GM06990 (cell line): ENCODE results near the gene TCF4.

Experiments used
- DNase-seq: peaks from one replicate; pipeline ENCODE4 v3.0.0-alpha.2; 2011; ENCODE audit not compliant: insufficient read length; ENCODE audit errors: extremely low read depth
- H3K27me3 ChIP-seq: replicated peaks from 2 replicates; pipeline ENCODE4 v1.6.0; 2011; ENCODE audit warnings: low read length; ENCODE audit not compliant: control insufficient read depth, insufficient read depth
- H3K36me3 ChIP-seq: 2 replicates; pipeline ENCODE4 v1.5.1; 2011; ENCODE audit warnings: low read length; ENCODE audit not compliant: control insufficient read depth, insufficient read depth
- H3K4me3 ChIP-seq: replicated peaks from 2 replicates; pipeline ENCODE4 v1.5.1; 2011; ENCODE audit warnings: low read depth, mild to moderate bottlenecking, control low read depth, low read length
- TF ChIP-seq, protein P1 (sequence below): IDR thresholded peaks from 2 replicates; pipeline ENCODE4 v1.5.1; 2011; ENCODE audit warnings: low read length, control low read depth, mild to moderate bottlenecking, inconsistent platforms; ENCODE audit not compliant: insufficient read depth, poor library complexity, severe bottlenecking

The TCF4 gene

GRCh38 chr18:55280503-55280902, 307.5 kb downstream of the TCF4 start:
- Histone ChIP-seq H3K27me3 (no peaks in the 10 kb centered on the region), H3K36me3 (peaks cover 5% of the 10 kb centered on the region), H3K4me3 (no peak overlapping the region)
- TF ChIP-seq, protein P1, sequence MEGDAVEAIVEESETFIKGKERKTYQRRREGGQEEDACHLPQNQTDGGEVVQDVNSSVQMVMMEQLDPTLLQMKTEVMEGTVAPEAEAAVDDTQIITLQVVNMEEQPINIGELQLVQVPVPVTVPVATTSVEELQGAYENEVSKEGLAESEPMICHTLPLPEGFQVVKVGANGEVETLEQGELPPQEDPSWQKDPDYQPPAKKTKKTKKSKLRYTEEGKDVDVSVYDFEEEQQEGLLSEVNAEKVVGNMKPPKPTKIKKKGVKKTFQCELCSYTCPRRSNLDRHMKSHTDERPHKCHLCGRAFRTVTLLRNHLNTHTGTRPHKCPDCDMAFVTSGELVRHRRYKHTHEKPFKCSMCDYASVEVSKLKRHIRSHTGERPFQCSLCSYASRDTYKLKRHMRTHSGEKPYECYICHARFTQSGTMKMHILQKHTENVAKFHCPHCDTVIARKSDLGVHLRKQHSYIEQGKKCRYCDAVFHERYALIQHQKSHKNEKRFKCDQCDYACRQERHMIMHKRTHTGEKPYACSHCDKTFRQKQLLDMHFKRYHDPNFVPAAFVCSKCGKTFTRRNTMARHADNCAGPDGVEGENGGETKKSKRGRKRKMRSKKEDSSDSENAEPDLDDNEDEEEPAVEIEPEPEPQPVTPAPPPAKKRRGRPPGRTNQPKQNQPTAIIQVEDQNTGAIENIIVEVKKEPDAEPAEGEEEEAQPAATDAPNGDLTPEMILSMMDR, result no peak
- no peak for DNase-seq

DNA sequence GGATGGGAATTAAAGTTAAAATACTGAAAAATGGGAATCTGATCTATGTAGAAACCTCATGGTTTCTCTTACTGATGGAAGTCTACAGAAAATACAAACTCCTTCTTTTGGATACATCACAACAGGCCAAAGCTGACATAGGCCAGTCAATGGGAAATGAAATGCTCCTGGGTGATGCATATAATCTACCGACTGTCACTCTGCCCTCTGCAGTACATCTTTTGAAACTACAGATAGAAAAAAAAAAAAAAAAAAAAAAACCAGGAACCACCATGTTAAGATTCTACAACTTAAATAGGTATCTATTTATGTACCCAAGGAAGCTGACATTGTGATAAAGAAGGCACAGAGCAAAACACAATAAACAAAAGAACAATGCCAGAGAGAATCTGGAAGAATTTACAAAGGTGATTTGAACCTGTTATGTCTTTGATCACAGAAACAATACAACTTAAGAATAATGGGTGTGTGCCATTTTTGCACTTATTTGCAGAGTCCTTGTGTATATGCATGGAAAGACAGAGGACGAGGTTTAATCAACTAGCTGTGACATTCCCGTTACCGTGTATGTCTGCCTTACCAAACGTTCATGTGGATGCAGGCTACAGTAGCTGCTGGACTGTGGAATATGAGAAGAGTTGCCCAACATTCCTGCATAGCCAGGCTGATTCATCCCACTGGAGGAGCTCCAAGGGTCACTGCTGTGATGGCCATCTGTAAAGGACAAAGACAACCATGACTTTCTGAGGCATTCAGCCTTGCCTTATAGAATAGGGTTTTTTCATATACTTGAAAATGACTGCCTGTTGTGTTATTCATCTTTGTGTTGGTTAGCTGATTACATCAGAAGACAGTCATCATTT, 312.7 kb downstream of the TCF4 start:
- peaks cover 11% of the 10 kb centered on the region for H3K36me3 ChIP-seq
- no peak for DNase-seq
- no peaks in the 10 kb centered on the region for H3K27me3 ChIP-seq

DNA sequence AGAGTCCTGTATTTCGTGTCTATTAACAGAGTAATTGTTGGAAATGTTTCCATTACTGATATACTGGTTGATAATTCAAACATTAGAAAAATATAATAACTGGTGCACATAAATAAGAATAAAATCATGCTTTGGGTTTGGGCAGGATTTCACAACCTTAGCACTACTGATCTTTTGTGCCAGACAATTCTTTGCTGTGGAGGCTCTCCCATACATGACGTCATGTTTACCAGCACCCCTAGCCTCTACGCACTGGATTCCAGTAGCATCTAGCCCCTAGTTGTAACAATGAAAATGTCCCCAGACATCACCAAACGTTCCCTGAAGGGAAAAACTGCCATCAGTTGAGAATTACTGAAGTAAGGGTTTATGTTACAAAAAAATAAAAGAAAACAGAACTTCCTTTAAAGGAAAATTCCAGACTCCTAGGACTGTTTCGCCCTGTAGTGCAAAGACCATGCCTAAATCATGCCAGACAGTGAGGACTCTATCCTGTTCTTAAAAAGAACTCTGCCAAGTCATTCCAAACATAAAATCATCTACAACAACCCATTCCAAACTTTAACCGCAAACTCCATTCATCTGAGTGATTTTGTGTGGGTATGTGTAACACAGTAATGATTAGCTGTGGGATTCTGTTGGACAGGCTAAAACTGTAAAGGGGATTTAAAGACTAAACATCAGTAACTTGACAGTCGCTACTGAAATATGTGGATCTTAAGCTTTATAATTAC, 315.3 kb downstream of the TCF4 start:
- Histone ChIP-seq H3K27me3 (no peaks in the 10 kb centered on the region), H3K4me3 (no peak overlapping the region), H3K36me3 (peaks cover 9% of the 10 kb centered on the region)
- no peak for DNase-seq
- TF ChIP-seq, protein P1, result no peak

More for the DNA sequence above, 312.7 kb downstream of the TCF4 start:
- TF ChIP-seq, protein P1, result peak; percentile 38
- no peak overlapping the region for H3K4me3 ChIP-seq

- Histone ChIP-seq H3K27me3 (no peaks in the 10 kb centered on the region), H3K36me3 (peaks cover 7% of the 10 kb centered on the region), H3K4me3 (no peak overlapping the region)
- TF ChIP-seq, protein P1, result no peak
- DNase-seq, result no peak
Observed at GRCh38 chr18:55269622-55270021, 318.4 kb downstream of the TCF4 start.

GRCh38 chr18:55268628-55269275, 319.2 kb downstream of the TCF4 start:
- H3K4me3 ChIP-seq, result no peak overlapping the region; the same call in 1 of the 2 replicates
- TF ChIP-seq, protein P1, result no peak
- no peak for DNase-seq
- H3K36me3 ChIP-seq, result peaks cover 5% of the 10 kb centered on the region
- no peaks in the 10 kb centered on the region for H3K27me3 ChIP-seq
